Nephron (organoid): Measurements from ENCODE around the gene SLC4A2.

Source experiments
- H3K27ac Mint-ChIP-seq, 3 experiments: 2 replicates each; pipeline ENCODE4 v1.8.0; 2020; ENCODE audit warnings: mixed read lengths in 3 of 3, mild to moderate bottlenecking in 2 of 3, moderate library complexity in 1 of 3
- H3K27me3 Mint-ChIP-seq: 2 replicates; pipeline ENCODE4 v1.8.0; 2021; ENCODE audit warnings: low read depth, mild to moderate bottlenecking, moderate library complexity, mixed read lengths
- H3K36me3 Mint-ChIP-seq: 2 replicates; pipeline ENCODE4 v1.8.0; 2020; ENCODE audit warnings: low read depth, mixed read lengths
- H3K4me1 Mint-ChIP-seq: 2 replicates; pipeline ENCODE4 v1.8.0; 2020; ENCODE audit warnings: mixed read lengths
- H3K4me3 Mint-ChIP-seq, 3 experiments: 2 replicates each; pipeline ENCODE4 v1.8.0; 2020; ENCODE audit warnings: mild to moderate bottlenecking in 3 of 3, mixed read lengths in 3 of 3, moderate library complexity in 2 of 3
- H3K9me3 Mint-ChIP-seq: 2 replicates; pipeline ENCODE4 v1.8.0; 2020; ENCODE audit warnings: mixed read lengths
- TF ChIP-seq, protein P1 (sequence below), 3 experiments: fragments of 200-600 bp; sonication (generic); IDR thresholded peaks; one replicate each; pipeline ENCODE4 v1.5.0; 2021; ENCODE audit warnings: antibody characterized with exemption in 3 of 3; ENCODE audit not compliant: unreplicated experiment in 3 of 3

SLC4A2 gene

DNA sequence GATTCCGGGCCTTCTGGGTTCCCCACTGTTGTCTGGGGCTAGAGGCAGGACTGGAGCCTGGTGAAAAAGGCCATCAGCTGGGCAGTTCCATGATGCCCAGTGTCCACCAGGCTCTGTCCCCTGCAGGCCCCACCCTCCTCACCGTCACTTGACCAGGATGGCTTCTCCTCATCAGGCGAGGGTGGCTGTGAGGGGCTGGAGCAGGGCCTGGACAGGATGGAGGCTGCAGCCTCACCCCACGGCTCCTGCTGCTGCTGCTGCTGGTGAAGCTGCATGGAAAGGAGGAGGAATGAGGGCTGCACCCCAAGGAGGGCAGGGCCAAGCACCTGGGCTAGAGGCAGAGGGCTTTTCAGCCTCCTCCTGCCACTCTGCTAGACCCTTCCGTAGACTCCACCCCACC lies 43.4 kb upstream of the SLC4A2 start:
- no peak overlapping the region for H3K4me3 Mint-ChIP-seq
- TF ChIP-seq, protein P1, sequence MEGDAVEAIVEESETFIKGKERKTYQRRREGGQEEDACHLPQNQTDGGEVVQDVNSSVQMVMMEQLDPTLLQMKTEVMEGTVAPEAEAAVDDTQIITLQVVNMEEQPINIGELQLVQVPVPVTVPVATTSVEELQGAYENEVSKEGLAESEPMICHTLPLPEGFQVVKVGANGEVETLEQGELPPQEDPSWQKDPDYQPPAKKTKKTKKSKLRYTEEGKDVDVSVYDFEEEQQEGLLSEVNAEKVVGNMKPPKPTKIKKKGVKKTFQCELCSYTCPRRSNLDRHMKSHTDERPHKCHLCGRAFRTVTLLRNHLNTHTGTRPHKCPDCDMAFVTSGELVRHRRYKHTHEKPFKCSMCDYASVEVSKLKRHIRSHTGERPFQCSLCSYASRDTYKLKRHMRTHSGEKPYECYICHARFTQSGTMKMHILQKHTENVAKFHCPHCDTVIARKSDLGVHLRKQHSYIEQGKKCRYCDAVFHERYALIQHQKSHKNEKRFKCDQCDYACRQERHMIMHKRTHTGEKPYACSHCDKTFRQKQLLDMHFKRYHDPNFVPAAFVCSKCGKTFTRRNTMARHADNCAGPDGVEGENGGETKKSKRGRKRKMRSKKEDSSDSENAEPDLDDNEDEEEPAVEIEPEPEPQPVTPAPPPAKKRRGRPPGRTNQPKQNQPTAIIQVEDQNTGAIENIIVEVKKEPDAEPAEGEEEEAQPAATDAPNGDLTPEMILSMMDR (IDR thresholded peaks at IDR 0.05; ENCODE audit: unreplicated experiment in 3 of 3), result no peak
- H3K27me3 Mint-ChIP-seq, result peaks cover 46% of the 10 kb centered on the region
- no peak overlapping the region for H3K27ac Mint-ChIP-seq
- H3K36me3 Mint-ChIP-seq, result peaks cover 3% of the 10 kb centered on the region
- H3K9me3 Mint-ChIP-seq, result no peaks in the 10 kb centered on the region
- peaks cover 47% of the 10 kb centered on the region for H3K4me1 Mint-ChIP-seq

DNA sequence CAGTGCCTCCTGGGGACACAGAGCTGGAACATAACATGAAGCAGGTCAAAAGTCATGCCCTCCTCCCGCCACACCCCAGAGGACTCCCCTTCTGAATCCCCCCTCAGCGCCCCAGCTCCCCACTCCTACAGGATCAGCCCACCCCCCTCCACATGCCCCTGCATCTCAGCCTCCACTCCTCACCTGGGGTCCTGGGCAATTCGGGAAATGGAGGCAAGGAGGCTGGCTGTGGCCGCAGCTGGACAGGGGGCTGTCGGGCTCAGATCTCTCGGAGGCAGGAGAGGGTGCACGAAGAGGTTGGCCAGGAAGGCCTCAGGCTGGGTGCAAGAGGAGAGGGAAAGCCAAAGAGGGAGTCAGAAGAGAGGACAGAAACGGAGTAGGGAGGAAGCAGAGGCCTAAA lies 42.9 kb upstream of the SLC4A2 start:
- peak overlapping the region in 2 of 3 experiments; percentile 17 to 21 for H3K4me3 Mint-ChIP-seq
- H3K36me3 Mint-ChIP-seq, result peaks cover 3% of the 10 kb centered on the region
- H3K9me3 Mint-ChIP-seq, result no peaks in the 10 kb centered on the region
- H3K27ac Mint-ChIP-seq, result no peak overlapping the region
- peaks cover 49% of the 10 kb centered on the region for H3K27me3 Mint-ChIP-seq
- peaks cover 45% of the 10 kb centered on the region for H3K4me1 Mint-ChIP-seq
- TF ChIP-seq, protein P1 (IDR thresholded peaks at IDR 0.05; ENCODE audit: unreplicated experiment in 3 of 3), result no peak

DNA sequence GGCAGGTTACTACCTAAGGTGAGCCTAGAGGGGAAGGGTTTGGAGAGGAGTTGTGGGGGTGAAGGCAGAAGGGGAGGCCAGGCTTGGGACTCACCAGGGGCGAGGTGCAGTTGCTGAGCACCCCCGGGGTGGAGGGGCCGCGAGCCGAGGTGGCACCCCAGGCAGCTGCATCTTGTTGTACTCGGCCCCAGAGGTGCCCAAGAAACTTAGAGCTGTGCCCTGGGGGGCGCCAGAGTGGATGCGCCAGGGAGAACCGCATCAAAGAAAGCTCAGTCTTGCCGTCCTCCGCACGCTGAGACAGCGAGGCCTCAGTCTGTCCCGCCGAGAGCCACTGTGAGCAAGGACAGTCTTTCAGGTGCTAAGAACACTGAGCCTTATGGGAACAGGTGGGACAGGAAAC lies 42.4 kb upstream of the SLC4A2 start:
- H3K9me3 Mint-ChIP-seq, result no peaks in the 10 kb centered on the region
- H3K27ac Mint-ChIP-seq, result no peak overlapping the region
- H3K4me3 Mint-ChIP-seq, result peak overlapping the region in 2 of 3 experiments; percentile 82 to 84
- H3K27me3 Mint-ChIP-seq, result peaks cover 50% of the 10 kb centered on the region
- H3K4me1 Mint-ChIP-seq, result peaks cover 41% of the 10 kb centered on the region
- TF ChIP-seq, protein P1 (IDR thresholded peaks at IDR 0.05; ENCODE audit: unreplicated experiment in 3 of 3), result no peak
- peaks cover 3% of the 10 kb centered on the region for H3K36me3 Mint-ChIP-seq

DNA sequence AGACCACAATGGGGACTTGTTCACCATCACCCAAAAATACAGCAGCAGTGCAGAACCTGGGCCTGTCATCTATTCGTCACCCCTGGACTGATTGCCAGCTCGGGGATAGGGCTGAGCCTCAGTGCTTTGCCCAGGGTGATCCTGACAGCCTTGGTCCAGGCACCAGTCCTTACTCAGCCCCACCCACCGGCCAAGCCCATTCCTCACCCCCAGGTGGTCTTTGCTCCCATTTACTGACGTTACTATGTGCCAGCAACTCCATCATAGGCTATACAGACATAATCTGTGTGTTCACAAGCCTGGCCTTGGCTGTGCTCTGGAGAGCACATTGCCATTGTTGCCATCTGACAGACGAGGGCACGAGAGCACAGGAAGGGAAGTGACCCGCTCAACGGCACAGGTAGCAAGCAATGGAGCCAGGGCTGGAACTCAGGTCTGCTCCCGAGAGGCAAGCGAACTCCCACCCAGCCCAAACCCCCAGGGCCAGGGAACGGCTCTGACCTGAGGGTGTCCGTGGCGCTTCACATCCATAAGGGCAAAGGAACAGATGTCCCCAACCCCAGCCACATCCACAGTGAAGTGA lies 41.9 kb upstream of the SLC4A2 start:
- Mint-ChIP-seq H3K4me1 (peaks cover 36% of the 10 kb centered on the region), H3K36me3 (peaks cover 3% of the 10 kb centered on the region), H3K9me3 (no peaks in the 10 kb centered on the region), H3K27ac (peak overlapping the region in 1 of 3 experiments; percentile 7), H3K4me3 (peak overlapping the region; percentile 55 to 84 (median 82)), H3K27me3 (peaks cover 48% of the 10 kb centered on the region)
- TF ChIP-seq, protein P1 (IDR thresholded peaks at IDR 0.05; ENCODE audit: unreplicated experiment in 3 of 3), result no peak

DNA sequence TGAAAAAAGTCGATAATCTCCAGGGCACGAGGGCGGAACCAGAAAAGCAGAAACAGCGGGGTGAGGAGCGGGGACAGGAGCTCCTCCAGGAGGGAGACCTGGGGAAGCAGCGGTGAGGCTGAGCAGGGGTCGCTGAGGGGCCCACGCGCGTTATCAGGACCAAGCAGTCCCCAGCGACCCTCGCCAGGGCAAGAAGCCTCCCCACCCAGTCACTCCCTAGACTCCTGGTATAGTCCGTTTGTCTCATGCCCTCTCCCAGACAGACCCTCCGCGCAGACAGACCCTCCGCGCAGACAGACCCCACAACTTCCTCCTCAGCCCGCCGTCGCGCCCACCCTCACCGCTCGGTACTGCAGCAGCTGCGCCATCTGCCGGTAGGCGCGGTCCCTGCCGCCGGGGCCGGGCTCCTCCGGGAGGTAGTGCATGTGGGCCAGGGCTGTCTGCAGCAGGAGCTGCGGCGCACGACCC lies 41.4 kb upstream of the SLC4A2 start:
- Mint-ChIP-seq H3K27ac (peak overlapping the region; percentile 7 to 63 (median 29)), H3K9me3 (no peaks in the 10 kb centered on the region), H3K27me3 (peaks cover 46% of the 10 kb centered on the region), H3K4me1 (peaks cover 31% of the 10 kb centered on the region), H3K4me3 (peak overlapping the region; percentile 55 to 84 (median 82)), H3K36me3 (peaks cover 3% of the 10 kb centered on the region)
- TF ChIP-seq, protein P1 (IDR thresholded peaks at IDR 0.05; ENCODE audit: unreplicated experiment in 3 of 3), result peak; percentile 94 to 95 (median 94)
